Measurements from ENCODE around the gene CLSTN1. TPM values are rescaled to one million over a fixed set of nuclear protein-coding genes. Genes with fewer than 3 reads are reported as not detected.

Gene CLSTN1
- total and polyA plus RNA-seq, 2 of the 13 experiments (the other 11 are each of a cell fraction or from before 2014, with no cell fraction given), result 19.7 to 29.8 TPM

GRCh38 chr1:9797049-9797448, 26.7 kb downstream of the CLSTN1 start:
- FAIRE-seq, result no peak
- peaks cover 12% of the 10 kb centered on the region; the same call in 1 of the 2 replicates for H4K20me1 ChIP-seq (ENCODE audit: insufficient read depth, low read length)
- ChIA-PET POLR2A (interaction anchor here (1.1 kb wide), 1 partner anchor 12 kb away, joined by 3 read pairs; no protein-coding TSS in a partner anchor), CTCF (ENCODE audit: low intra/inter-chr PET ratio, low total read pairs) (no interaction called here)
- H3K4me3 ChIP-seq (replicated peaks in 1 of 3; ENCODE audit: insufficient read depth in 1 of 3, low read depth in 2 of 3, low read length in 3 of 3), result no peak overlapping the region
- H3K9ac ChIP-seq (ENCODE audit: insufficient read depth, low read depth, low read length), result no peak overlapping the region
- no peak for TF ChIP-seq JDP2 (CRISPR knock-in tag; IDR thresholded peaks at IDR 0.05; ENCODE audit: borderline replicate concordance)
- TF ChIP-seq MAX (IDR thresholded peaks at IDR 0.05), result no peak
- TF ChIP-seq ZNF121 (CRISPR knock-in tag; IDR thresholded peaks at IDR 0.05), result peak; percentile 86
- TF ChIP-seq UBTF (CRISPR knock-in tag; IDR thresholded peaks at IDR 0.05), result no peak
- no peak for TF ChIP-seq FOXA3 (CRISPR knock-in tag; IDR thresholded peaks at IDR 0.05)
- TF ChIP-seq ZNF770 (CRISPR knock-in tag; IDR thresholded peaks at IDR 0.05), result peak; percentile 46; the same call in 1 of the 2 replicates
- TF ChIP-seq YEATS2 (CRISPR knock-in tag; IDR thresholded peaks at IDR 0.05; ENCODE audit: borderline replicate concordance), result no peak
- TF ChIP-seq NFYB (CRISPR knock-in tag; IDR thresholded peaks at IDR 0.05), result no peak
- no peaks in the 10 kb centered on the region for H3K27me3 ChIP-seq (ENCODE audit: control insufficient read depth in 1 of 2, insufficient read depth in 2 of 2, low read length in 2 of 2)
- intact Hi-C loops (cut with micrococcal nuclease; ENCODE audit: unreplicated experiment), result no loop called here
- H2AFZ ChIP-seq (ENCODE audit: low read length), result no peak overlapping the region
- no peaks in the 10 kb centered on the region for H3K9me3 ChIP-seq (ENCODE audit: low read length)
- in situ Hi-C loops (cut with HindIII; ENCODE audit: extremely low pct_ligation_motif_present, low pct_unique_long_range_greater_than_20kb), result no loop called here
- BruUV-seq (replicated peaks), result TSS peak; percentile 46
- H3K79me2 ChIP-seq (ENCODE audit: insufficient read depth, low read length), result peaks cover 51% of the 10 kb centered on the region
- peaks cover 19% of the 10 kb centered on the region for H3K4me1 ChIP-seq (ENCODE audit: insufficient read depth, low read length)
- no peak overlapping the region for H3K27ac ChIP-seq (ENCODE audit: extremely low read length, insufficient read depth, low read length)
- no peak for DNase-seq (ENCODE audit: low spot score)
- no peak overlapping the region for H3K4me2 ChIP-seq (ENCODE audit: low read depth, low read length)
- no peaks in the 10 kb centered on the region for H3K36me3 ChIP-seq (replicated peaks in 1 of 2; ENCODE audit: control insufficient read depth in 1 of 2, insufficient read depth in 2 of 2, low read length in 2 of 2)
- no peak for ATAC-seq

All from HepG2 (cell line).